Liver (tissue), 9 donors: Measurements from ENCODE around the gene SLC16A9. TPM values are rescaled to one million over a fixed set of nuclear protein-coding genes. Genes with fewer than 3 reads are reported as not detected.

ENCODE experiments used
- DNase-seq: peaks from one replicate; pipeline ENCODE4 v3.0.0-alpha.2; 2017; ENCODE audit warnings: low spot score
- H3K27ac ChIP-seq, 2 donors: one replicate each; pipeline ENCODE4 v1.7.0; 2013; ENCODE audit warnings: inconsistent platforms in 2 of 2, low read length in 2 of 2, control low read depth in 1 of 2, low read depth in 1 of 2, mild to moderate bottlenecking in 1 of 2
- H3K27me3 ChIP-seq, 4 donors: one replicate each; pipeline versions ENCODE4 v1.6.1 to v1.7.0; 2013; ENCODE audit warnings: low read length in 3 of 4, inconsistent platforms in 1 of 4, mild to moderate bottlenecking in 1 of 4, moderate library complexity in 1 of 4; ENCODE audit not compliant: control insufficient read depth in 4 of 4, insufficient read depth in 4 of 4
- H3K36me3 ChIP-seq, 4 donors: one replicate each; pipeline versions ENCODE4 v1.6.1 to v1.7.0; 2013; ENCODE audit warnings: low read length in 3 of 4, mild to moderate bottlenecking in 3 of 4, low read depth in 1 of 4, moderate library complexity in 1 of 4; ENCODE audit not compliant: control insufficient read depth in 4 of 4, insufficient read depth in 3 of 4
- H3K4me1 ChIP-seq, 4 donors: one replicate each; pipeline versions ENCODE4 v1.6.1 to v1.7.0; 2013; ENCODE audit warnings: low read length in 3 of 4, mild to moderate bottlenecking in 3 of 4, moderate library complexity in 1 of 4; ENCODE audit not compliant: control insufficient read depth in 4 of 4, insufficient read depth in 4 of 4
- H3K4me3 ChIP-seq, 3 donors: one replicate each; pipeline versions ENCODE4 v1.6.1 to v1.7.0; 2013; ENCODE audit warnings: low read length in 3 of 3, control low read depth in 1 of 3, low read depth in 1 of 3, mild to moderate bottlenecking in 1 of 3
- H3K9ac ChIP-seq, 2 donors: one replicate each; pipeline ENCODE4 v1.7.0; 2013; ENCODE audit warnings: low read length in 2 of 2, mild to moderate bottlenecking in 2 of 2, moderate library complexity in 2 of 2, control low read depth in 1 of 2, low read depth in 1 of 2
- H3K9me3 ChIP-seq, 4 donors: one replicate each; pipeline versions ENCODE4 v1.6.1 to v1.7.0; 2013; ENCODE audit warnings: low read length in 3 of 4; ENCODE audit not compliant: control insufficient read depth in 4 of 4
- ATF3 ChIP-seq: IDR thresholded peaks from 2 replicates; pipeline ENCODE4 v1.6.1; 2016; ENCODE audit warnings: antibody characterized with exemption
- CTCF ChIP-seq: fragments of 150-350 bp; IDR thresholded peaks from 2 replicates; pipeline ENCODE4 v1.5.1; 2017; ENCODE audit warnings: improper control_type of control experiment, low read depth, low read length; ENCODE audit not compliant: missing input control
- HNF4A ChIP-seq, 2 donors: conservative IDR thresholded peaks; 2 replicates each; pipeline ENCODE4 v1.6.1; 2016; ENCODE audit warnings: antibody characterized with exemption in 2 of 2, mild to moderate bottlenecking in 2 of 2
- HNF4G ChIP-seq: IDR thresholded peaks from 2 replicates; pipeline ENCODE4 v1.6.1; 2016; ENCODE audit warnings: antibody characterized with exemption
- JUND ChIP-seq, 2 donors: IDR thresholded peaks; 2 replicates each; pipeline ENCODE4 v1.6.1; 2016; ENCODE audit warnings: antibody characterized with exemption in 2 of 2
- MAX ChIP-seq: IDR thresholded peaks from 2 replicates; pipeline ENCODE4 v1.6.1; 2016; ENCODE audit warnings: antibody characterized with exemption
- NR2F2 ChIP-seq: IDR thresholded peaks from 2 replicates; pipeline ENCODE4 v1.6.1; 2016; ENCODE audit warnings: antibody characterized with exemption
- REST ChIP-seq: IDR thresholded peaks from 2 replicates; pipeline ENCODE4 v1.6.1; 2016; ENCODE audit warnings: antibody characterized with exemption, mild to moderate bottlenecking
- SP1 ChIP-seq: IDR thresholded peaks from 2 replicates; pipeline ENCODE4 v1.6.1; 2018; ENCODE audit warnings: antibody characterized with exemption, mild to moderate bottlenecking
- TAF1 ChIP-seq: conservative IDR thresholded peaks from 2 replicates; pipeline ENCODE4 v1.6.1; 2016; ENCODE audit warnings: antibody characterized with exemption, mild to moderate bottlenecking
- YY1 ChIP-seq: IDR thresholded peaks from 2 replicates; pipeline ENCODE4 v1.6.1; 2016; ENCODE audit warnings: antibody characterized with exemption, mild to moderate bottlenecking
- ZBTB33 ChIP-seq: IDR thresholded peaks from 2 replicates; pipeline ENCODE4 v1.6.1; 2016; ENCODE audit warnings: antibody characterized with exemption
- WGBS: extraction: QIAGEN DNeasy Blood & Tissue Kit; methylation state at CpG from one replicate; pipeline ENCODE4 v1.1.7; 2013; 5-methylcytosine and 5-hydroxymethylcytosine counted together
- polyA plus RNA-seq, 2 donors: library from polyadenylated mRNA; stranded (reverse) in 1 of 2; unstranded in 1 of 2; fragments of 200-250 nt in 1 of 2; fragments of >200 nt in 1 of 2; fragmentation: Nextera tagmentation in 1 of 2; extraction: Ambion mirVana in 1 of 2; gene quantifications; one replicate each; pipeline versions ENCODE4 v1.2.1 to v1.2.3, GENCODE V29; 2013 to 2015
- total RNA-seq, 2 donors: library from RNA; depleted of rRNA; stranded (reverse); fragments of >200 nt; gene quantifications; one replicate each; pipeline ENCODE4 v1.2.3, GENCODE V29; 2014
- donor health status: healthy.
- donor health status: healthy.
- donor health status: healthy.
- donor health status: healthy.
- donor health status: healthy.

The SLC16A9 gene
- total and polyA plus RNA-seq, 4 donors, result 0.18 to 9.3 (median 0.59) TPM

GRCh38 chr10:59623133-59624121 lies 86.2 kb downstream of the SLC16A9 start:
- Histone ChIP-seq H3K4me3 (no peak overlapping the region), H3K27ac (no peak overlapping the region), H3K9ac (no peak overlapping the region), H3K9me3 (no peaks in the 10 kb centered on the region), H3K27me3 (no peaks in the 10 kb centered on the region), H3K36me3 (no peaks in the 10 kb centered on the region), H3K4me1 (peaks cover 0 to 8% (median 5%) of the 10 kb centered on the region in 4 donors)
- TF ChIP-seq JUND (IDR thresholded peaks at IDR 0.05) (no peak), ATF3 (no peak), NR2F2 (no peak), TAF1 (no peak), HNF4G (no peak), CTCF (no peak), REST (no peak), YY1 (no peak), SP1 (no peak), MAX (no peak), HNF4A (conservative IDR thresholded peaks at IDR 0.05) (no peak), ZBTB33 (no peak)
- DNase-seq, result no peak
- WGBS, result 75% methylated on average over 16 of the region's 16 CpGs
